NCI-H748 (cell line): Measurements from ENCODE around the gene SDS.

Source experiments
- DNase-seq: peaks from one replicate; lab custom pipeline; 2025; ENCODE audit not compliant: unreplicated experiment; lab: John Stamatoyannopoulos, UW

SDS gene

GRCh38 chr12:113351089-113351488 is 52.6 kb downstream of the SDS start:
- DNase-seq = no peak

GRCh38 chr12:113348849-113349536 is 54.7 kb downstream of the SDS start:
- DNase-seq = no peak

- DNase-seq = no peak
Measured at GRCh38 chr12:113347892-113348291, 55.8 kb downstream of the SDS start.

- no peak for DNase-seq
Measured at GRCh38 chr12:113347107-113347506, 56.6 kb downstream of the SDS start.

GRCh38 chr12:113346353-113346752 is 57.3 kb downstream of the SDS start:
- no peak for DNase-seq

- no peak for DNase-seq
Measured at GRCh38 chr12:113345318-113345717, 58.4 kb downstream of the SDS start.
